Measurements from ENCODE around the gene CLMN. TPM values are rescaled to one million over a fixed set of nuclear protein-coding genes. Genes with fewer than 3 reads are reported as not detected.

The CLMN gene
- total and polyA plus RNA-seq, 2 of the 8 experiments (the other 6 are each of a cell fraction or from before 2014, with no cell fraction given): 1.6 to 8.2 TPM

DNA sequence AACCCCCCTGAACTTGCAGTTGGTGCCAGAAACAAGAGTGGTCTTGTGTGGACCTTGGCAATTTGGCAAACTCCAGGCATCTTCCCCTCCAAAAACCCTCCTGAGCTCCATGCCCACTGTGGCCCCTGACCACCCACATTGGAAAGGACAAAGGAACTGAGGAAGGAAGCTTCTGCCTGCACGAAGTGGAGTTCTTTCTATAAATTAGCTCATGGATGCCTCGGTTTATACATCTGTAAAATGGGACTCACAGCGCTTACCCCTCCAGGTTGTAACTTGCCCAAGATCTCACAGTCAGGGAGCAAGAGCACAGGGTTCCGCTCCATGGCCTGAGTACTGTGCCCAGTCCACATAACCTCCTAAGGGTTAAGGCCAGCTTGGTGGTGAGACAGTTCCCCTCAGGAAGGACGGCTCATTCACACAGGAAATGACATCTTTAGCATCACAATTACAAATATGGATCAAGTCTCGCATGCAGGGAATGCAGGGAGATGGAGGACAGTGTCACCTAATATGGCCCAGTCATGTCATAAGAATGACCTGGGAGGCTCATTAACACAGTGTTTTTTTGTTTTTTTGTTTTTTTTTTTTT, 66.6 kb downstream of the CLMN start (continued):
- TF ChIP-seq, protein P1, sequence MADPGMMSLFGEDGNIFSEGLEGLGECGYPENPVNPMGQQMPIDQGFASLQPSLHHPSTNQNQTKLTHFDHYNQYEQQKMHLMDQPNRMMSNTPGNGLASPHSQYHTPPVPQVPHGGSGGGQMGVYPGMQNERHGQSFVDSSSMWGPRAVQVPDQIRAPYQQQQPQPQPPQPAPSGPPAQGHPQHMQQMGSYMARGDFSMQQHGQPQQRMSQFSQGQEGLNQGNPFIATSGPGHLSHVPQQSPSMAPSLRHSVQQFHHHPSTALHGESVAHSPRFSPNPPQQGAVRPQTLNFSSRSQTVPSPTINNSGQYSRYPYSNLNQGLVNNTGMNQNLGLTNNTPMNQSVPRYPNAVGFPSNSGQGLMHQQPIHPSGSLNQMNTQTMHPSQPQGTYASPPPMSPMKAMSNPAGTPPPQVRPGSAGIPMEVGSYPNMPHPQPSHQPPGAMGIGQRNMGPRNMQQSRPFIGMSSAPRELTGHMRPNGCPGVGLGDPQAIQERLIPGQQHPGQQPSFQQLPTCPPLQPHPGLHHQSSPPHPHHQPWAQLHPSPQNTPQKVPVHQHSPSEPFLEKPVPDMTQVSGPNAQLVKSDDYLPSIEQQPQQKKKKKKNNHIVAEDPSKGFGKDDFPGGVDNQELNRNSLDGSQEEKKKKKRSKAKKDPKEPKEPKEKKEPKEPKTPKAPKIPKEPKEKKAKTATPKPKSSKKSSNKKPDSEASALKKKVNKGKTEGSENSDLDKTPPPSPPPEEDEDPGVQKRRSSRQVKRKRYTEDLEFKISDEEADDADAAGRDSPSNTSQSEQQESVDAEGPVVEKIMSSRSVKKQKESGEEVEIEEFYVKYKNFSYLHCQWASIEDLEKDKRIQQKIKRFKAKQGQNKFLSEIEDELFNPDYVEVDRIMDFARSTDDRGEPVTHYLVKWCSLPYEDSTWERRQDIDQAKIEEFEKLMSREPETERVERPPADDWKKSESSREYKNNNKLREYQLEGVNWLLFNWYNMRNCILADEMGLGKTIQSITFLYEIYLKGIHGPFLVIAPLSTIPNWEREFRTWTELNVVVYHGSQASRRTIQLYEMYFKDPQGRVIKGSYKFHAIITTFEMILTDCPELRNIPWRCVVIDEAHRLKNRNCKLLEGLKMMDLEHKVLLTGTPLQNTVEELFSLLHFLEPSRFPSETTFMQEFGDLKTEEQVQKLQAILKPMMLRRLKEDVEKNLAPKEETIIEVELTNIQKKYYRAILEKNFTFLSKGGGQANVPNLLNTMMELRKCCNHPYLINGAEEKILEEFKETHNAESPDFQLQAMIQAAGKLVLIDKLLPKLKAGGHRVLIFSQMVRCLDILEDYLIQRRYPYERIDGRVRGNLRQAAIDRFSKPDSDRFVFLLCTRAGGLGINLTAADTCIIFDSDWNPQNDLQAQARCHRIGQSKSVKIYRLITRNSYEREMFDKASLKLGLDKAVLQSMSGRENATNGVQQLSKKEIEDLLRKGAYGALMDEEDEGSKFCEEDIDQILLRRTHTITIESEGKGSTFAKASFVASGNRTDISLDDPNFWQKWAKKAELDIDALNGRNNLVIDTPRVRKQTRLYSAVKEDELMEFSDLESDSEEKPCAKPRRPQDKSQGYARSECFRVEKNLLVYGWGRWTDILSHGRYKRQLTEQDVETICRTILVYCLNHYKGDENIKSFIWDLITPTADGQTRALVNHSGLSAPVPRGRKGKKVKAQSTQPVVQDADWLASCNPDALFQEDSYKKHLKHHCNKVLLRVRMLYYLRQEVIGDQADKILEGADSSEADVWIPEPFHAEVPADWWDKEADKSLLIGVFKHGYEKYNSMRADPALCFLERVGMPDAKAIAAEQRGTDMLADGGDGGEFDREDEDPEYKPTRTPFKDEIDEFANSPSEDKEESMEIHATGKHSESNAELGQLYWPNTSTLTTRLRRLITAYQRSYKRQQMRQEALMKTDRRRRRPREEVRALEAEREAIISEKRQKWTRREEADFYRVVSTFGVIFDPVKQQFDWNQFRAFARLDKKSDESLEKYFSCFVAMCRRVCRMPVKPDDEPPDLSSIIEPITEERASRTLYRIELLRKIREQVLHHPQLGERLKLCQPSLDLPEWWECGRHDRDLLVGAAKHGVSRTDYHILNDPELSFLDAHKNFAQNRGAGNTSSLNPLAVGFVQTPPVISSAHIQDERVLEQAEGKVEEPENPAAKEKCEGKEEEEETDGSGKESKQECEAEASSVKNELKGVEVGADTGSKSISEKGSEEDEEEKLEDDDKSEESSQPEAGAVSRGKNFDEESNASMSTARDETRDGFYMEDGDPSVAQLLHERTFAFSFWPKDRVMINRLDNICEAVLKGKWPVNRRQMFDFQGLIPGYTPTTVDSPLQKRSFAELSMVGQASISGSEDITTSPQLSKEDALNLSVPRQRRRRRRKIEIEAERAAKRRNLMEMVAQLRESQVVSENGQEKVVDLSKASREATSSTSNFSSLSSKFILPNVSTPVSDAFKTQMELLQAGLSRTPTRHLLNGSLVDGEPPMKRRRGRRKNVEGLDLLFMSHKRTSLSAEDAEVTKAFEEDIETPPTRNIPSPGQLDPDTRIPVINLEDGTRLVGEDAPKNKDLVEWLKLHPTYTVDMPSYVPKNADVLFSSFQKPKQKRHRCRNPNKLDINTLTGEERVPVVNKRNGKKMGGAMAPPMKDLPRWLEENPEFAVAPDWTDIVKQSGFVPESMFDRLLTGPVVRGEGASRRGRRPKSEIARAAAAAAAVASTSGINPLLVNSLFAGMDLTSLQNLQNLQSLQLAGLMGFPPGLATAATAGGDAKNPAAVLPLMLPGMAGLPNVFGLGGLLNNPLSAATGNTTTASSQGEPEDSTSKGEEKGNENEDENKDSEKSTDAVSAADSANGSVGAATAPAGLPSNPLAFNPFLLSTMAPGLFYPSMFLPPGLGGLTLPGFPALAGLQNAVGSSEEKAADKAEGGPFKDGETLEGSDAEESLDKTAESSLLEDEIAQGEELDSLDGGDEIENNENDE (IDR thresholded peaks at IDR 0.05; ENCODE audit: insufficient replicate concordance, low read length): no peak

All from H1 (cell line).